Measurements from ENCODE around the gene HOXD12. TPM values are rescaled to one million over a fixed set of nuclear protein-coding genes. Genes with fewer than 3 reads are reported as not detected.

The HOXD12 gene
- total RNA-seq, 2 donors from 2014 or later, result not detected

- Histone ChIP-seq H3K9me3 (no peaks in the 10 kb centered on the region), H3K9ac (ENCODE audit: low read depth in 2 of 2, low read length in 2 of 2) (peak overlapping the region in 1 of 2 donors; percentile 58), H3K4me3 (peak overlapping the region; percentile 47), H3K27ac (peak overlapping the region; percentile 56), H3K4me1 (no peaks in the 10 kb centered on the region), H3K27me3 (peaks cover 4% of the 10 kb centered on the region), H3K36me3 (no peaks in the 10 kb centered on the region)
- no peak for DNase-seq
- no peak for TF ChIP-seq CTCF (IDR thresholded peaks at IDR 0.05)
- intact Hi-C loops (cut with DNase I), result loop anchor here (1.0 to 5.0 kb wide), 3 partner anchors 127 to 412 kb away; partner anchors contain the start of gene MTX2
These were observed 40.3 kb downstream of the HOXD12 start for GRCh38 chr2:176139661-176140512.

DNA sequence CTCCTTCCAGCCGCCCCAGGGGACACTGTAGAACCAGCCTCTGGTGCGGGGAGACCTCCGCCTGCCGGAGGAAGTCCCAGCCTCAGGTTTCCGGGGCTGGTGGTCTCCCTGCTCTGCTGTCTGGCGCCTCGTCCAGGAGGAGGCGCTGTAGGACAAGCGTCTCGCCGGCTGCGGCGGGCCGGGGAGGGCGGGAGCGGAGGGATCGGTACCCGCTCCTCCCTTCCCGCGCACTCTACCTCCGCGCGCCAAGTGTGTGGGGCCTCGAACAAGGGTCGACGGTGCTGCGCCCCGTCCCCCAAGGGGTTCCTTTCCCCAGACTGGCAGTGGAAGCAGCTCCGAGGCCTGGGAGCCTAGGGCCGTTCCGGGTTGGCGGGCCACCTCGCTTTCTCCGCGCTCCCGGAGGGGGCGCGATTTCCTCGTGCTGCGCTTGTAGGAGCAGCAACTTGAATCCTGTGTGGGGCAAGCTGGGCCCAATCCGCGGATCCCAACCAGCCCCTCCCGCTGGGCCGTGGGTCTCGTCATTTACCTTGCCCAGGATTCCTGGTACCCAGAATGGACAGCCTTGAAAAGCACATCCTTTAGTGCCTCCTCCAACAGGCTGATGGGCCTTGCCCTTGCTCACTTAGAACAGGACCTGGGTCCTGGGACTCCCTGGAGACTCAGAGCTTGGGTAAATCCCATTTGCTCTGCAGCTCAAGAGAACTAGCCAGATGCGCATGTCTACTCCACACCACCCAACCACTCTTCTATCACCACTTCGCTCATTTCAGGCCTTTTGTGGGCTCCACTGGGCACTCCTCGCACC is 41.1 kb downstream of the HOXD12 start:
- H3K9ac ChIP-seq (ENCODE audit: low read depth in 2 of 2, low read length in 2 of 2), result peak overlapping the region in 1 of 2 donors; percentile 58
- H3K27ac ChIP-seq, result peak overlapping the region; percentile 56
- H3K9me3 ChIP-seq, result no peaks in the 10 kb centered on the region
- H3K27me3 ChIP-seq, result peaks cover 4% of the 10 kb centered on the region
- DNase-seq, result peak; percentile 80
- intact Hi-C loops (cut with DNase I), result loop anchor here (1.0 to 5.0 kb wide), 3 partner anchors 127 to 412 kb away; partner anchors contain the start of gene MTX2
- no peaks in the 10 kb centered on the region for H3K36me3 ChIP-seq
- TF ChIP-seq CTCF (IDR thresholded peaks at IDR 0.05), result peak; percentile 93
- H3K4me3 ChIP-seq, result peak overlapping the region; percentile 47
- no peaks in the 10 kb centered on the region for H3K4me1 ChIP-seq

GRCh38 chr2:176142281-176142680 is 42.7 kb downstream of the HOXD12 start:
- Histone ChIP-seq H3K27me3 (no peaks in the 10 kb centered on the region), H3K4me1 (no peaks in the 10 kb centered on the region), H3K9me3 (no peaks in the 10 kb centered on the region), H3K27ac (no peak overlapping the region), H3K9ac (ENCODE audit: low read depth in 2 of 2, low read length in 2 of 2) (no peak overlapping the region), H3K4me3 (no peak overlapping the region), H3K36me3 (no peaks in the 10 kb centered on the region)
- TF ChIP-seq CTCF (IDR thresholded peaks at IDR 0.05), result no peak
- intact Hi-C loops (cut with DNase I), result loop anchor here (5.0 kb wide), 2 partner anchors 125 to 410 kb away; partner anchors contain the start of gene MTX2
- no peak for DNase-seq

- H3K4me1 ChIP-seq, result no peaks in the 10 kb centered on the region
- H3K27ac ChIP-seq, result no peak overlapping the region
- no peaks in the 10 kb centered on the region for H3K27me3 ChIP-seq
- no peak for TF ChIP-seq CTCF (IDR thresholded peaks at IDR 0.05)
- H3K36me3 ChIP-seq, result no peaks in the 10 kb centered on the region
- no peaks in the 10 kb centered on the region for H3K9me3 ChIP-seq
- no peak overlapping the region for H3K9ac ChIP-seq (ENCODE audit: low read depth in 2 of 2, low read length in 2 of 2)
- intact Hi-C loops (cut with DNase I), result no loop called here
- no peak for DNase-seq
- H3K4me3 ChIP-seq, result no peak overlapping the region
These were observed 45.7 kb downstream of the HOXD12 start for GRCh38 chr2:176145085-176145969.

- Histone ChIP-seq H3K27ac (no peak overlapping the region), H3K4me3 (no peak overlapping the region), H3K27me3 (no peaks in the 10 kb centered on the region), H3K9me3 (no peaks in the 10 kb centered on the region), H3K36me3 (no peaks in the 10 kb centered on the region), H3K4me1 (no peaks in the 10 kb centered on the region), H3K9ac (ENCODE audit: low read depth in 2 of 2, low read length in 2 of 2) (no peak overlapping the region)
- DNase-seq, result no peak
- intact Hi-C loops (cut with DNase I), result no loop called here
- no peak for TF ChIP-seq CTCF (IDR thresholded peaks at IDR 0.05)
These were observed 46.5 kb downstream of the HOXD12 start for GRCh38 chr2:176146101-176146500.
